ENCODE measurements around the gene ADGRA1.
A peak's percentile ranks its signal among the peaks of the same experiment; 100 is the strongest.

The ADGRA1 gene

GRCh38 chr10:133140417-133141143, 52.9 kb downstream of the ADGRA1 start:
- peaks cover 26% of the 10 kb centered on the region for H3K27me3 Mint-ChIP-seq (ENCODE audit: low read depth)
- no peak overlapping the region for H3K27ac Mint-ChIP-seq
- no peak overlapping the region for H3K4me3 Mint-ChIP-seq
- H3K9me3 Mint-ChIP-seq, result no peaks in the 10 kb centered on the region
- no peak for TF ChIP-seq CTCF (IDR thresholded peaks at IDR 0.05; ENCODE audit: unreplicated experiment in 3 of 3)
- peaks cover 29% of the 10 kb centered on the region for H3K4me1 Mint-ChIP-seq
- no peaks in the 10 kb centered on the region for H3K36me3 Mint-ChIP-seq (ENCODE audit: low read depth)

- peaks cover 27% of the 10 kb centered on the region for H3K27me3 Mint-ChIP-seq (ENCODE audit: low read depth)
- no peak overlapping the region for H3K4me3 Mint-ChIP-seq
- H3K9me3 Mint-ChIP-seq, result peaks cover 2% of the 10 kb centered on the region
- no peak for TF ChIP-seq CTCF (IDR thresholded peaks at IDR 0.05; ENCODE audit: unreplicated experiment in 3 of 3)
- peaks cover 29% of the 10 kb centered on the region for H3K4me1 Mint-ChIP-seq
- no peak overlapping the region for H3K27ac Mint-ChIP-seq
- H3K36me3 Mint-ChIP-seq (ENCODE audit: low read depth), result no peaks in the 10 kb centered on the region
Observed at GRCh38 chr10:133141144-133141957, 53.6 kb downstream of the ADGRA1 start.

- Mint-ChIP-seq H3K27ac (no peak overlapping the region), H3K9me3 (peaks cover 8% of the 10 kb centered on the region), H3K4me3 (no peak overlapping the region), H3K36me3 (ENCODE audit: low read depth) (no peaks in the 10 kb centered on the region), H3K4me1 (peaks cover 29% of the 10 kb centered on the region), H3K27me3 (ENCODE audit: low read depth) (peaks cover 33% of the 10 kb centered on the region)
- TF ChIP-seq CTCF (IDR thresholded peaks at IDR 0.05; ENCODE audit: unreplicated experiment in 3 of 3), result no peak
Observed at GRCh38 chr10:133141958-133142340, 54.2 kb downstream of the ADGRA1 start.

- peaks cover 36% of the 10 kb centered on the region for H3K27me3 Mint-ChIP-seq (ENCODE audit: low read depth)
- H3K36me3 Mint-ChIP-seq (ENCODE audit: low read depth), result no peaks in the 10 kb centered on the region
- H3K27ac Mint-ChIP-seq, result peak overlapping the region in 2 of 3 experiments; percentile 51 to 69
- peaks cover 29% of the 10 kb centered on the region for H3K4me1 Mint-ChIP-seq
- H3K9me3 Mint-ChIP-seq, result peaks cover 12% of the 10 kb centered on the region
- H3K4me3 Mint-ChIP-seq, result no peak overlapping the region
- TF ChIP-seq CTCF (IDR thresholded peaks at IDR 0.05; ENCODE audit: unreplicated experiment in 3 of 3), result no peak
Observed at GRCh38 chr10:133142523-133143199, 54.9 kb downstream of the ADGRA1 start.

- peaks cover 29% of the 10 kb centered on the region for H3K4me1 Mint-ChIP-seq
- H3K27ac Mint-ChIP-seq, result peak overlapping the region; percentile 51 to 69 (median 67)
- no peaks in the 10 kb centered on the region for H3K36me3 Mint-ChIP-seq (ENCODE audit: low read depth)
- H3K4me3 Mint-ChIP-seq, result no peak overlapping the region
- TF ChIP-seq CTCF (IDR thresholded peaks at IDR 0.05; ENCODE audit: unreplicated experiment in 3 of 3), result no peak
- peaks cover 36% of the 10 kb centered on the region for H3K27me3 Mint-ChIP-seq (ENCODE audit: low read depth)
- H3K9me3 Mint-ChIP-seq, result peaks cover 16% of the 10 kb centered on the region
Observed at GRCh38 chr10:133143200-133143533, 55.4 kb downstream of the ADGRA1 start.
